ENCODE data around the gene TMEM117. TPM values are rescaled to one million over a fixed set of nuclear protein-coding genes. Genes with fewer than 3 reads are reported as not detected.
A peak's percentile ranks its signal among the peaks of the same experiment; 100 is the strongest.

TMEM117 gene
- polyA plus RNA-seq, 1 donor (not counting 4 experiments of a cell fraction or from before 2014, with no cell fraction given), result 8.5 TPM

DNA sequence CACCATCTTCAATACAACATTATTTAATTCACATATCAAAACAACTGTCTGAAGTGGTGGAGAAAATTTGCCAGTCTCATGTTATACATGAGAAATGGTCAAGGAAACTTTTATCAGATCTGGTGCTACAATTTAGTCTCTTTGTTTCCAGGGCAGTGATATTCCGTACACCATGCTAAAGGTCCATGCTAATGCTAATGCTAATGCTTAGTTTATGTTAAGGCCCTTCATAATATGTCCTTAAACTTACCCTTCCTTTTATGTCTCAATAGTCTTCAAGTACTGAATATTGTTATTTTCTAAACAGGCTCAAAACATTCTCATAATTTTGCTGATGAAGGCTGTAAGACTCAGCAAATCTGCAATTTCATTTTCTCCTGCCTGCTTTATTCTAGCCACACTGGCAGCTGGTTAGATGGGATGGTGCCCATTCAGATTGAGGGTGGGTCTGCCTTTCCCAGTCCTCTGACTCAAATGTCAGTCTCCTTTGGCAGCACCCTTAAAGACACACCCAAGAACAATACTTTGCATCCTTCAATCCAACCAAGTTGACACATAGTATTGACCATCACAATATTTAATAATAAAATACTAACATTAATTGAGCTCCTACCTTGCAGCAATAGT lies 59.8 kb downstream of the TMEM117 start:
- FAIRE-seq (no peak), DNase-seq (ENCODE audit: low read depth, low spot score) (no peak)
- Histone ChIP-seq H3K4me2 (ENCODE audit: control insufficient read depth, extremely low read depth, insufficient read depth, low read depth, low read length) (no peak overlapping the region), H3K27me3 (ENCODE audit: control insufficient read depth, extremely low read depth, insufficient read depth, low read length) (no peaks in the 10 kb centered on the region), H3K36me3 (ENCODE audit: control insufficient read depth in 2 of 2, extremely low read depth in 1 of 2, insufficient read depth in 2 of 2, low read length in 2 of 2) (no peaks in the 10 kb centered on the region), H4K20me1 (ENCODE audit: control insufficient read depth, extremely low read depth, insufficient read depth, low read length) (no peaks in the 10 kb centered on the region), H3K4me3 (ENCODE audit: control insufficient read depth in 2 of 3, extremely low read depth in 1 of 3, insufficient read depth in 2 of 3, low read depth in 1 of 3, low read length in 3 of 3) (no peak overlapping the region), H3K9me1 (ENCODE audit: control insufficient read depth, extremely low read depth, insufficient read depth, low read length) (no peaks in the 10 kb centered on the region), H3K4me1 (ENCODE audit: control insufficient read depth, extremely low read depth, insufficient read depth, low read length) (no peaks in the 10 kb centered on the region), H3K9ac (ENCODE audit: control insufficient read depth, extremely low read depth, insufficient read depth, low read length) (no peak overlapping the region), H3K27ac (ENCODE audit: control insufficient read depth, insufficient read depth, low read length) (no peak overlapping the region), H3K9me3 (ENCODE audit: control insufficient read depth, low read depth, low read length) (no peaks in the 10 kb centered on the region), H2AFZ (ENCODE audit: control insufficient read depth, low read length) (no peak overlapping the region), H3K79me2 (ENCODE audit: control insufficient read depth, insufficient read depth, low read length) (no peaks in the 10 kb centered on the region)
- TF ChIP-seq EZH2 (IDR thresholded peaks at IDR 0.05; ENCODE audit: low read length), result no peak
- TF ChIP-seq, protein P1, sequence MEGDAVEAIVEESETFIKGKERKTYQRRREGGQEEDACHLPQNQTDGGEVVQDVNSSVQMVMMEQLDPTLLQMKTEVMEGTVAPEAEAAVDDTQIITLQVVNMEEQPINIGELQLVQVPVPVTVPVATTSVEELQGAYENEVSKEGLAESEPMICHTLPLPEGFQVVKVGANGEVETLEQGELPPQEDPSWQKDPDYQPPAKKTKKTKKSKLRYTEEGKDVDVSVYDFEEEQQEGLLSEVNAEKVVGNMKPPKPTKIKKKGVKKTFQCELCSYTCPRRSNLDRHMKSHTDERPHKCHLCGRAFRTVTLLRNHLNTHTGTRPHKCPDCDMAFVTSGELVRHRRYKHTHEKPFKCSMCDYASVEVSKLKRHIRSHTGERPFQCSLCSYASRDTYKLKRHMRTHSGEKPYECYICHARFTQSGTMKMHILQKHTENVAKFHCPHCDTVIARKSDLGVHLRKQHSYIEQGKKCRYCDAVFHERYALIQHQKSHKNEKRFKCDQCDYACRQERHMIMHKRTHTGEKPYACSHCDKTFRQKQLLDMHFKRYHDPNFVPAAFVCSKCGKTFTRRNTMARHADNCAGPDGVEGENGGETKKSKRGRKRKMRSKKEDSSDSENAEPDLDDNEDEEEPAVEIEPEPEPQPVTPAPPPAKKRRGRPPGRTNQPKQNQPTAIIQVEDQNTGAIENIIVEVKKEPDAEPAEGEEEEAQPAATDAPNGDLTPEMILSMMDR (optimal IDR thresholded peaks at IDR 0.05 in 1 of 3, IDR thresholded peaks at IDR 0.05 in 1 of 3, conservative IDR thresholded peaks at IDR 0.05 in 1 of 3; ENCODE audit: extremely low read depth in 1 of 3, insufficient read depth in 2 of 3, low read length in 3 of 3), result no peak
- dilution Hi-C loops (cut with MboI; ENCODE audit: extremely low pct_ligation_motif_present, low sequenced_read_pairs), result no loop called here

DNA sequence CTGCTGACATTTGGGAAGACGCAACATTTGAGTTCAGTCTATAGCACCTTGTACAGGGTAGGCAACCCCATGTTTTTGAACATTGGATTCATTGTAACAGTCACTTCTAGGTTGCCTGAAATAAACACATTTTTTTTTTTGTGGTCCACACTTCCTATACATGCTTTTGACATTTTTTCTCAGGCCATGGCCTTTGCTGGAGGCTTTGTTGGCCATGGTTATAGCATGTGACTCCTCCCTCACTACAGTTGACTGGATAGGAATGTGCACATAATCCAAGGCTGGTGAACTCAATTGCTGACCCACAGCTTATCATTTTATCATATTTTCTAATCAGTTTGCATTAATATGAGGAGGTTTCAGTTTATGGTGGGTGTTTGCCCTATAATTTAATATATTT lies 60.6 kb downstream of the TMEM117 start:
- H3K9me3 ChIP-seq (ENCODE audit: control insufficient read depth, low read depth, low read length), result no peaks in the 10 kb centered on the region
- H3K4me2 ChIP-seq (ENCODE audit: control insufficient read depth, extremely low read depth, insufficient read depth, low read depth, low read length), result no peak overlapping the region
- H3K9me1 ChIP-seq (ENCODE audit: control insufficient read depth, extremely low read depth, insufficient read depth, low read length), result no peaks in the 10 kb centered on the region
- no peak overlapping the region for H3K27ac ChIP-seq (ENCODE audit: control insufficient read depth, insufficient read depth, low read length)
- no peaks in the 10 kb centered on the region for H3K27me3 ChIP-seq (ENCODE audit: control insufficient read depth, extremely low read depth, insufficient read depth, low read length)
- peak; percentile 20 for FAIRE-seq
- H3K4me1 ChIP-seq (ENCODE audit: control insufficient read depth, extremely low read depth, insufficient read depth, low read length), result no peaks in the 10 kb centered on the region
- H3K36me3 ChIP-seq (ENCODE audit: control insufficient read depth in 2 of 2, extremely low read depth in 1 of 2, insufficient read depth in 2 of 2, low read length in 2 of 2), result no peaks in the 10 kb centered on the region
- no peaks in the 10 kb centered on the region for H3K79me2 ChIP-seq (ENCODE audit: control insufficient read depth, insufficient read depth, low read length)
- TF ChIP-seq, protein P1 (optimal IDR thresholded peaks at IDR 0.05 in 1 of 3, IDR thresholded peaks at IDR 0.05 in 1 of 3, conservative IDR thresholded peaks at IDR 0.05 in 1 of 3; ENCODE audit: extremely low read depth in 1 of 3, insufficient read depth in 2 of 3, low read length in 3 of 3), result no peak
- no peak for TF ChIP-seq EZH2 (IDR thresholded peaks at IDR 0.05; ENCODE audit: low read length)
- DNase-seq (ENCODE audit: low read depth, low spot score), result no peak
- no peak overlapping the region for H3K9ac ChIP-seq (ENCODE audit: control insufficient read depth, extremely low read depth, insufficient read depth, low read length)
- H3K4me3 ChIP-seq (ENCODE audit: control insufficient read depth in 2 of 3, extremely low read depth in 1 of 3, insufficient read depth in 2 of 3, low read depth in 1 of 3, low read length in 3 of 3), result no peak overlapping the region
- H4K20me1 ChIP-seq (ENCODE audit: control insufficient read depth, extremely low read depth, insufficient read depth, low read length), result no peaks in the 10 kb centered on the region
- dilution Hi-C loops (cut with MboI; ENCODE audit: extremely low pct_ligation_motif_present, low sequenced_read_pairs), result no loop called here
- H2AFZ ChIP-seq (ENCODE audit: control insufficient read depth, low read length), result no peak overlapping the region

Measured in keratinocyte (primary cell).